Duodenal mucosa (tissue), 2 donors: ENCODE measurements around the gene PHF11.

Source experiments
- H3K27ac ChIP-seq: one replicate; pipeline ENCODE4 v1.7.0; 2013; ENCODE audit warnings: low read depth, low read length
- H3K27me3 ChIP-seq, 2 donors: one replicate each; pipeline ENCODE4 v1.7.0; 2013; ENCODE audit warnings: low read length in 2 of 2, control low read depth in 1 of 2; ENCODE audit not compliant: insufficient read depth in 2 of 2, control insufficient read depth in 1 of 2
- H3K36me3 ChIP-seq, 2 donors: one replicate each; pipeline ENCODE4 v1.7.0; 2013; ENCODE audit warnings: low read length in 2 of 2, control low read depth in 1 of 2; ENCODE audit not compliant: insufficient read depth in 2 of 2, control insufficient read depth in 1 of 2
- H3K4me1 ChIP-seq, 2 donors: one replicate each; pipeline ENCODE4 v1.7.0; 2013; ENCODE audit warnings: low read length in 2 of 2, control low read depth in 1 of 2; ENCODE audit not compliant: insufficient read depth in 2 of 2, control insufficient read depth in 1 of 2
- H3K4me3 ChIP-seq, 2 donors: one replicate each; pipeline ENCODE4 v1.7.0; 2013; ENCODE audit warnings: low read length in 2 of 2, low read depth in 1 of 2
- H3K9ac ChIP-seq, 2 donors: one replicate each; pipeline ENCODE4 v1.7.0; 2013; ENCODE audit warnings: low read length in 2 of 2, low read depth in 1 of 2
- H3K9me3 ChIP-seq, 2 donors: one replicate each; pipeline ENCODE4 v1.7.0; 2013; ENCODE audit warnings: low read length in 2 of 2, control low read depth in 1 of 2; ENCODE audit not compliant: control insufficient read depth in 1 of 2

Gene PHF11

DNA sequence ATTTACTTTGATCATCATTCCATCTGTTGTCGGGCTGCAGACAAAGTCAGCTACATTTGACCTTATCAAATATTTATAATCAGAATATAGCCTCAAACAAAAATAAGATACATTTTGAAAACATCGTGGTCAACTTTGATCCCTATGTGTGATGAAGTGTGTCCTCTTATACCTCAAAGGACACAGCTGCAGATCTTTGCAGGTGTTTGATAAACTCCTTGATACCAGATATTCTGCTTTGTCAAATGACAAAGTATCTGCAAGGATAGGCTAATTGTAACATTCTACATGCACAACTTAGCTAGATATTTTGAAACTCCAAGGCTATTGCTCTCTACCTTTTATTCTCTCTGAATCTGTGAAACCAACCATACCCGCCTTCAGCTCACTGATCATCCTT lies 44.0 kb downstream of the PHF11 start:
- H3K9me3 ChIP-seq, result no peaks in the 10 kb centered on the region
- H3K27ac ChIP-seq, result no peak overlapping the region
- no peak overlapping the region for H3K9ac ChIP-seq
- no peaks in the 10 kb centered on the region for H3K4me1 ChIP-seq
- peaks cover 9 to 12% of the 10 kb centered on the region in 2 donors for H3K36me3 ChIP-seq
- no peaks in the 10 kb centered on the region for H3K27me3 ChIP-seq
- H3K4me3 ChIP-seq, result no peak overlapping the region

DNA sequence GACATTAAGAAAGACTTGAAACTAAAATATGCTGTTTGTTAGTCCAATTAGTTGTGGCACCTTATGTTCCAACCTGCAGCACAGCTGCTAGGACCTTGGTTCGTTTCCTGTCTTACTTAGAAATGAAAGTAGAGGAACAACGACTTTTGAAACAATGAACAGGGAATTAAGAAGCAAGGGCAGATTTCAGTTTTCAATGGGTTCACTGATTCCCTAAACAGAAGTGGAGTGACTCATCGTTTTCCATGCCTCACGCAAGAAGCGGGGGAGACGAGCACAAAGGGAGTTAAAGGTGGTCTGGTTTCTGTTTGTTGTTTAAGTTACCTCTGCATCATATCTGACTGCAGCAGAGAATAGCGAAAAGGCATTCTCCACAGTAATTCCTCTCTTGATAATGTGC lies 44.8 kb downstream of the PHF11 start:
- peaks cover 9 to 13% of the 10 kb centered on the region in 2 donors for H3K36me3 ChIP-seq
- H3K9me3 ChIP-seq, result no peaks in the 10 kb centered on the region
- H3K27me3 ChIP-seq, result no peaks in the 10 kb centered on the region
- peak overlapping the region in 1 of 2 donors; percentile 15 for H3K4me3 ChIP-seq
- H3K4me1 ChIP-seq, result no peaks in the 10 kb centered on the region
- H3K9ac ChIP-seq, result no peak overlapping the region
- H3K27ac ChIP-seq, result no peak overlapping the region

DNA sequence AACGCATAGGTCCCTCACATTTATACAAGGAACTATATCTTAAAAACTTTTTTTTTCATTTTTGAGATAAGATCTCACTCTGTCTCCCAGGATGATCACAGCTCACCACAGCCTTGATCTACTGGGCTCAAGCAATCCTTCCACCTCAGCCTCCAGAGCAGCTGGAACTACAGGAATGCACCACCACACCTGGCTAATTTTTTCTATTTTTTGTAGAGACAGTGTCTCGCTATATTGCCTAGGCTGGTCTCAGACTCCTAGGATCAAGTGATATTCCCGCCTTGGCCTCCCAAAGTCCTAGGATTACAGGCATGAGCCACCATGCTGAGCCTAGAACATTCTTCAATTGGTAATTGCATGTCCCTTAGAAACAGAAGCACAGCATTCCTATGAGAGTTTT lies 47.9 kb downstream of the PHF11 start:
- no peak overlapping the region for H3K27ac ChIP-seq
- H3K4me1 ChIP-seq, result no peaks in the 10 kb centered on the region
- H3K27me3 ChIP-seq, result no peaks in the 10 kb centered on the region
- no peaks in the 10 kb centered on the region for H3K9me3 ChIP-seq
- H3K36me3 ChIP-seq, result peaks cover 9 to 28% of the 10 kb centered on the region in 2 donors
- H3K9ac ChIP-seq, result no peak overlapping the region
- H3K4me3 ChIP-seq, result no peak overlapping the region

DNA sequence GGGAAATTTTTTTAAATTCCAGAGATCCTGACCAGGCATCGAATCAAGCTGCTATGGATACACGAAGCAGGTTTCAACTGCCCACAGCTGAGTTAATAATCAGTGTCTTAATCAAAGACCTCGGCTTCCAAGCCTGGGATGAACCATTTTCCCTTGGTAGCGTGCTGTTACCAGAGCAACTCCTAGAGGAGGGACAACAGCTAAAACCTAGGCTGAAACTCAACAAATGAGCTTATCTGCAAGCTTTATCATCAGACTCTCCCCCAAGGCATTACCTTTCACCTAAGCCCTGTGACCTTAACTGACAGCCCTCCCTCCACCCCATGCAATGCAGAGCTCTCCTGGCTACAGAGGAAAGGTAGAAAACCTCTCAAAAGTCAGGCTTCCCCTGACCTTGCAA lies 49.9 kb downstream of the PHF11 start:
- no peak overlapping the region for H3K9ac ChIP-seq
- peaks cover 7 to 35% of the 10 kb centered on the region in 2 donors for H3K36me3 ChIP-seq

DNA sequence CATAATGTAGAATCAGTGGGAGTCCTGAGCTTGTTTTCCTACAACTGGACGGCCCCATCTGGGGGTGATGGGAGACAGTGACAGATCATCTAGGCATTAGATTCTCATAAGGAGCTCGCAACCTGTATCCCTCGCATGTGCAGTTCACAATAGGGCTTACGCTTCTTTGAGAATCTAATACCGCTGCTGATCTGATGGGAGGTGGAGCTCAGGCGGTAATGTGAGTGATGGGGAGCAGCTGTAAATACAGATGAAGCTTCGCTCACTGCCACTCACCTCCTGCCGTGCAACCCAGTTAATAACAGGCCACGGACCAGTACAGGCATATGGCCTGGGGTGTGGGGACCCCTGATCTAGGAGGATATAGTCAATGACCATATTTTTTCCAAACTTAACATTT lies 50.8 kb downstream of the PHF11 start:
- H3K36me3 ChIP-seq, result peaks cover 4 to 37% of the 10 kb centered on the region in 2 donors

More for the DNA sequence above, 49.9 kb downstream of the PHF11 start:
- Histone ChIP-seq H3K9me3 (no peaks in the 10 kb centered on the region), H3K27me3 (no peaks in the 10 kb centered on the region), H3K4me3 (no peak overlapping the region), H3K27ac (no peak overlapping the region), H3K4me1 (no peaks in the 10 kb centered on the region)

DNA sequence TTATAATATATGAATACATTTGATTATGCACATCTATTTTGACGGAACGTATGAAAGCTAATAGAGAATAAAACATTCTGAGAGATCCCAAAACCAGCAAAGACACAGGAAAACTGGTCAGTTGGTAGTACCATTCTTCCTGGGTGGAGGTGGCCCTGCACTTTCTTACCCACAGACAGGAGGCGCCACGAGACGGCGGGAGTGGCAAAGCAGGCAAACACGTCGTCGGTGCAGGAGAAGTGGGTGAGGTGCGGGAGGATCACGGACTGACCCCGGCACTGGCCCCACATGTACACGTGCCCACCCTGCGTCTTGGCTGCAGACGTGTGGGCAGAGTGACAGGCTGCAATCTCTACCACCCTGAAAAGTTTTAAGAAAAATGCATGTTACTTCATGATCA lies 53.5 kb downstream of the PHF11 start:
- no peaks in the 10 kb centered on the region for H3K9me3 ChIP-seq
- H3K36me3 ChIP-seq, result peaks cover 7 to 38% of the 10 kb centered on the region in 2 donors
- no peak overlapping the region for H3K9ac ChIP-seq

More for the DNA sequence above, 50.8 kb downstream of the PHF11 start:
- Histone ChIP-seq H3K27me3 (no peaks in the 10 kb centered on the region), H3K4me1 (no peaks in the 10 kb centered on the region), H3K4me3 (no peak overlapping the region), H3K27ac (no peak overlapping the region), H3K9ac (no peak overlapping the region), H3K9me3 (no peaks in the 10 kb centered on the region)

DNA sequence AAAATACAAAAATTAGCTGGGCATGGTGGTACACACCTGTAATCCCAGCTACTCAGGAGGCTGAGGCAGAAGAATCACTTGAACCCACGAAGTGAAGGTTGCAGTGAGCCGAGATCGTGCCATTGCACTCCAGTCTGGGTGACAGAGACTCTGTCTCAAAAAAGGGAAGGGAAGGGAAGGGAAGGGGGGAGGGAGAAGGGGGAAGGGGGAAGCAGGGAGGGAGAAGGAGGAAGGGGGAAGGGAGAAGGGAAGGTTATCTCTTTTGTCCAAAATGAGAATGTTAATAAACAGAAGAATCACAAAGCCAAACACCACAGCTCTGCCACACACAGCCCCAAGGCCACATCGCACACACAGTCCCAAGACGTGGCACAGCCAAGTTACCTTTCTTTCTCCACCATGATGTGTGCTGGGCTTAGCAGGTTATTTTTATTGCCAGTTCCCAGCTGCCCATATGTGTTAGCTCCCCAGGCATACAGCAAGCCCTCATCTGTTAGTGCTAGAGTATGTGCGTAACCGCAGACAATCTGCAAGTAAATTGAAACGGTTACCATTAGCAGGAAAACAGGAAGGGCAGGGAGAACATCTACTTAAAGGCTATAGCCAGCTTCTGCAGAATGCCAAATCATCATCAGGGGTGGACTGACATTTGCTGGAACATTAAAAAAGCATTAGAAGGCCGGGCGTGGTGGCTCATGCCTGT lies 55.3 kb downstream of the PHF11 start:
- no peaks in the 10 kb centered on the region for H3K9me3 ChIP-seq
- H3K4me3 ChIP-seq, result no peak overlapping the region
- H3K36me3 ChIP-seq, result peaks cover 7 to 42% of the 10 kb centered on the region in 2 donors
- H3K27ac ChIP-seq, result no peak overlapping the region
- H3K27me3 ChIP-seq, result no peaks in the 10 kb centered on the region
- no peaks in the 10 kb centered on the region for H3K4me1 ChIP-seq
- no peak overlapping the region for H3K9ac ChIP-seq

More for the DNA sequence above, 53.5 kb downstream of the PHF11 start:
- Histone ChIP-seq H3K4me1 (no peaks in the 10 kb centered on the region), H3K27ac (no peak overlapping the region), H3K4me3 (no peak overlapping the region), H3K27me3 (no peaks in the 10 kb centered on the region)

DNA sequence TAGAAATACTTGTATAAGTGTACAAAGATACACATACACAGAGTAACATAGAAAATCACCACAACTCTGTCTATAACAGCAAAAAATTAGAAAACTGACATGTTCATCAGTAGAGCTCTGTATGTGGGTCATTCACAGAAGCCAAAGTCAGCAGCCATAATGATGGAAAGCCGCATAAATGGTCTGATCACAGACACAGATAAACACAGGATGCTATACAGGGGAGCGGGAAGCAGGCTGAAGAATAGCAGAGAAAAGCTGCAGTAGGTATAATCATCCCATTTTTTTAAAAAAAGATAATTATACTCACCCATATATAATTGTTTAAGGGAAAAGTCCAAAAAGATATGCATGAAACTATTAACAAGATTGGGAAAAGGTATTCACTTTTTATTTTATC lies 58.1 kb downstream of the PHF11 start:
- Histone ChIP-seq H3K27me3 (no peaks in the 10 kb centered on the region), H3K4me1 (no peaks in the 10 kb centered on the region), H3K4me3 (no peak overlapping the region), H3K36me3 (peaks cover 7 to 40% of the 10 kb centered on the region in 2 donors), H3K9me3 (no peaks in the 10 kb centered on the region), H3K27ac (no peak overlapping the region), H3K9ac (no peak overlapping the region)

DNA sequence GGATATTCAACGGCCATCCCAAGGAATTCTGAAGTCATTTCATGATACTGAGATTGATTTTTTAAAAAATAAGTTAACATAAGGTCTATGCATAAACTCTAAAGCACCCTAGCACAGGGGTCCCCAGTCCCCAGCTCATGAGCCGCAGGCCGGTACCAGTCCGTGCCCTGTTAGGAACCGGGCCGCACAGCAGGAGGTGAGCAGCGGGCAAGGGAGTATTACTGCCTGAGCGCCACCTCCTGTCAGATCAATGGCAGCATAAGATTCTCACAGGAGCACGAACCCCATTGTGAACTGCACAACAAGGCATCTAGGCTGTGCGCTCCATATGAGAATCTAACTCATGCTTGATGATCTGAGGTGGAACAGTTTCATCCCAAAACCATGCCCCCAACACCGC lies 58.6 kb downstream of the PHF11 start:
- Histone ChIP-seq H3K27ac (no peak overlapping the region), H3K36me3 (peaks cover 6 to 39% of the 10 kb centered on the region in 2 donors)

DNA sequence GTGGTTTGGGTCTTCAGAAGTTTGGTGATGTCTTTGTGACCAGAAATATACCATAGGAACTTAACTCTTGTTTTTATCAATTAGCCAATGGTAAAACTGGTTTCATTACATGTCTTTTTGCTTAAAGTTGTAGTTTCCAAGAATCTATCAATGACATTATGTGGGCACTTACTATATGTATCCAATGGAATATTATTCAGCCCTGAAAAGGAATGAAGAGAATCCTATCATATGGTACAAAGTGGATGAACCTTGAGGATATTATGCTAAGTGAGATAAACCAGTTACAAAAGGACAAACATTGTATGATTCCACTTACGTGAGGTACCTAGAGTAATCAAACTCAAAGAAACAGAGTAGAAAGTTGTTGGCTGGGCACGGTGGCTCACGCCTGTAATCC lies 63.3 kb downstream of the PHF11 start:
- H3K4me1 ChIP-seq, result peaks cover 8% of the 10 kb centered on the region in 2 donors
- no peak overlapping the region for H3K4me3 ChIP-seq
- peaks cover 0 to 25% of the 10 kb centered on the region in 2 donors for H3K36me3 ChIP-seq
- H3K9me3 ChIP-seq, result no peaks in the 10 kb centered on the region
- H3K27me3 ChIP-seq, result no peaks in the 10 kb centered on the region
- no peak overlapping the region for H3K9ac ChIP-seq
- H3K27ac ChIP-seq, result no peak overlapping the region

More for the DNA sequence above, 58.6 kb downstream of the PHF11 start:
- Histone ChIP-seq H3K27me3 (no peaks in the 10 kb centered on the region), H3K4me1 (no peaks in the 10 kb centered on the region), H3K4me3 (no peak overlapping the region), H3K9ac (no peak overlapping the region), H3K9me3 (no peaks in the 10 kb centered on the region)
